HCT116 (cell line): ENCODE measurements around the gene CWF19L1. TPM values are rescaled to one million over a fixed set of nuclear protein-coding genes. Genes with fewer than 3 reads are reported as not detected.

ENCODE experiments used
- ATAC-seq: fragments of 200-7000 bp; cut with Tn5 transposase; 2 replicates; pipeline ENCODE4 v1.9.1; 2020; ENCODE audit warnings: mild to moderate bottlenecking, moderate library complexity
- BruUV-seq: library from RNA; stranded (reverse); fragments of 400-500 nt; replicated peaks from 2 replicates; lab custom pipeline; 2021; lab: Mats Ljungman, UMichigan
- CTCF ChIA-PET: fragments of 300-600 bp; sonication (Branson Sonifier 250); formaldehyde crosslinking; loops from one replicate; lab custom pipeline; 2021; ENCODE audit warnings: antibody characterized with exemption; lab: Charles Lee
- POLR2A ChIA-PET: fragments of 300-600, 350-600 bp; sonication (Branson Sonifier 250); formaldehyde crosslinking; loops from one replicate; lab custom pipeline; 2021; ENCODE audit warnings: antibody characterized with exemption; lab: Charles Lee
- RAD21 ChIA-PET, 2 experiments: fragments of 300-600 bp; sonication (Branson Sonifier 250); formaldehyde crosslinking; loops; one replicate each; lab custom pipeline; 2023; ENCODE audit warnings: low total read pairs in 2 of 2; ENCODE audit not compliant: uncharacterized antibody in 2 of 2, unreplicated experiment in 2 of 2, low non-redundant PET in 1 of 2; lab: Charles Lee
- DNase-seq: peaks from one replicate; pipeline ENCODE4 v3.0.0-alpha.2; 2010; ENCODE audit warnings: low read depth, low spot score
- H2AFZ ChIP-seq: fragments of 200-600 bp; shearing (Covaris generic), sonication (generic); 2 replicates; pipeline ENCODE4 v1.6.1; 2017; ENCODE audit warnings: low read depth, mixed run types, mixed read lengths, antibody characterized with exemption, low read length; ENCODE audit not compliant: poor library complexity, severe bottlenecking
- H3K27ac ChIP-seq: 2 replicates; pipeline ENCODE4 v1.5.1; 2012; ENCODE audit warnings: low read depth, low read length
- H3K27me3 ChIP-seq: fragments of 200-600 bp; sonication (generic); 2 replicates; pipeline ENCODE4 v1.6.1; 2016; ENCODE audit warnings: mixed run types, low read length, mixed read lengths; ENCODE audit not compliant: insufficient read depth
- H3K36me3 ChIP-seq, 2 experiments: fragments of 200-500 bp in 1 of 2; fragments of 200-600 bp in 1 of 2; sonication (Bioruptor generic) in 1 of 2; sonication (generic) in 1 of 2; 2 replicates each; pipeline versions ENCODE4 v1.5.1 to v1.6.1; 2014 to 2016; ENCODE audit warnings: low read length in 2 of 2, inconsistent platforms in 1 of 2, mixed read lengths in 1 of 2, mixed run types in 1 of 2; ENCODE audit not compliant: insufficient read depth in 2 of 2, control insufficient read depth in 1 of 2
- H3K4me1 ChIP-seq, 2 experiments: fragments of 200-600 bp in 1 of 2; sonication (generic) in 1 of 2; 2 replicates each; pipeline versions ENCODE4 v1.5.1 to v1.6.1; 2012 to 2017; ENCODE audit warnings: low read length in 2 of 2, inconsistent platforms in 1 of 2, mild to moderate bottlenecking in 1 of 2, mixed read lengths in 1 of 2, mixed run types in 1 of 2, moderate library complexity in 1 of 2; ENCODE audit not compliant: insufficient read depth in 2 of 2, control insufficient read depth in 1 of 2
- H3K4me2 ChIP-seq: fragments of 200-600 bp; sonication (generic); 2 replicates; pipeline ENCODE4 v1.6.1; 2017; ENCODE audit warnings: mixed run types, low read length, mixed read lengths
- H3K4me3 ChIP-seq, 2 experiments: fragments of 200-600 bp in 1 of 2; sonication (generic) in 1 of 2; replicated peaks in 1 of 2; 2 replicates each; pipeline ENCODE4 v1.5.1; 2011 to 2016; ENCODE audit warnings: low read length in 2 of 2, control low read depth in 1 of 2, low read depth in 1 of 2, mild to moderate bottlenecking in 1 of 2, mixed read lengths in 1 of 2, mixed run types in 1 of 2
- H3K79me2 ChIP-seq: fragments of 200-600 bp; sonication (generic); 2 replicates; pipeline ENCODE4 v1.6.1; 2017; ENCODE audit warnings: mild to moderate bottlenecking, mixed run types, low read length, moderate library complexity, mixed read lengths; ENCODE audit not compliant: insufficient read depth
- H3K9ac ChIP-seq: fragments of 200-600 bp; sonication (generic); 2 replicates; pipeline ENCODE4 v1.6.1; 2016; ENCODE audit warnings: low read length, mixed read lengths
- H3K9me2 ChIP-seq: fragments of 200-600 bp; sonication (generic), shearing (Covaris generic); 2 replicates; pipeline ENCODE4 v1.6.1; 2017; ENCODE audit warnings: mixed run types, mild to moderate bottlenecking, moderate library complexity; ENCODE audit not compliant: insufficient read depth
- H3K9me3 ChIP-seq, 2 experiments: fragments of 200-500 bp in 1 of 2; fragments of 200-600 bp in 1 of 2; sonication (Bioruptor generic) in 1 of 2; sonication (generic) in 1 of 2; 2 replicates each; pipeline ENCODE4 v1.6.1; 2014 to 2017; ENCODE audit warnings: low read length in 2 of 2, mixed read lengths in 2 of 2, inconsistent platforms in 1 of 2, low read depth in 1 of 2, mild to moderate bottlenecking in 1 of 2, mixed run types in 1 of 2, moderate library complexity in 1 of 2; ENCODE audit not compliant: control insufficient read depth in 1 of 2, insufficient read depth in 1 of 2
- H4K20me1 ChIP-seq: fragments of 200-600 bp; sonication (generic), shearing (Covaris generic); 2 replicates; pipeline ENCODE4 v1.6.1; 2017; ENCODE audit warnings: mixed run types, mild to moderate bottlenecking, moderate library complexity; ENCODE audit not compliant: insufficient read depth
- CBX3 ChIP-seq: IDR thresholded peaks from 2 replicates; pipeline ENCODE4 v1.6.1; 2012; ENCODE audit warnings: low read depth
- EGR1 ChIP-seq: IDR thresholded peaks from 2 replicates; pipeline ENCODE4 v1.6.1; 2012; ENCODE audit warnings: low read depth
- EZH2phosphoT487 ChIP-seq: fragments of 200-600 bp; IDR thresholded peaks from 2 replicates; pipeline ENCODE4 v1.6.1; 2018; ENCODE audit warnings: antibody characterized with exemption, borderline replicate concordance
- FOSL1 ChIP-seq: IDR thresholded peaks from 2 replicates; pipeline ENCODE4 v1.6.1; 2012; ENCODE audit warnings: low read depth
- JUND ChIP-seq: IDR thresholded peaks from 2 replicates; pipeline ENCODE4 v1.6.1; 2012
- RAD21 ChIP-seq: IDR thresholded peaks from 2 replicates; pipeline ENCODE4 v1.6.1; 2012; ENCODE audit warnings: low read depth, mild to moderate bottlenecking
- SIN3A ChIP-seq: IDR thresholded peaks from 2 replicates; pipeline ENCODE4 v1.6.1; 2012; ENCODE audit warnings: low read depth
- SP1 ChIP-seq: IDR thresholded peaks from 2 replicates; pipeline ENCODE4 v1.6.1; 2012; ENCODE audit warnings: low read depth
- SRF ChIP-seq: IDR thresholded peaks from 2 replicates; pipeline ENCODE4 v1.6.1; 2012; ENCODE audit warnings: low read depth
- intact Hi-C: fragments of 100-400 bp; cut with micrococcal nuclease; formaldehyde crosslinking; loops from 2 replicates; pipeline ENCODE4 v1.10.0; 2022
- total RNA-seq: library from RNA; stranded (reverse); gene quantifications from one replicate; pipeline ENCODE4 v1.2.1, GENCODE V29; 2021; ENCODE audit not compliant: unreplicated experiment
- TF ChIP-seq, protein P1 (sequence below), 3 experiments: fragments of 200-600 bp in 1 of 3; sonication (generic) in 1 of 3; IDR thresholded peaks in 2 of 3; conservative IDR thresholded peaks in 1 of 3; 2 replicates each; pipeline ENCODE4 v1.5.1; 2012 to 2017; ENCODE audit warnings: low read depth in 2 of 3, low read length in 2 of 3, antibody characterized with exemption in 1 of 3, borderline replicate concordance in 1 of 3, control low read depth in 1 of 3, mild to moderate bottlenecking in 1 of 3, mixed read lengths in 1 of 3, mixed run types in 1 of 3, moderate library complexity in 1 of 3; ENCODE audit not compliant: insufficient read depth in 1 of 3
- TF ChIP-seq, protein P2 (sequence below): IDR thresholded peaks from 2 replicates; pipeline ENCODE4 v1.6.1; 2012; ENCODE audit warnings: low read depth
- TF ChIP-seq, protein P3 (sequence below): IDR thresholded peaks from 2 replicates; pipeline ENCODE4 v1.6.1; 2011; ENCODE audit warnings: mild to moderate bottlenecking, low read length, moderate library complexity; ENCODE audit not compliant: insufficient replicate concordance; ENCODE audit errors: extremely low read depth

Gene CWF19L1
- total RNA-seq, 1 experiment from 2014 or later, result 41.7 TPM

DNA sequence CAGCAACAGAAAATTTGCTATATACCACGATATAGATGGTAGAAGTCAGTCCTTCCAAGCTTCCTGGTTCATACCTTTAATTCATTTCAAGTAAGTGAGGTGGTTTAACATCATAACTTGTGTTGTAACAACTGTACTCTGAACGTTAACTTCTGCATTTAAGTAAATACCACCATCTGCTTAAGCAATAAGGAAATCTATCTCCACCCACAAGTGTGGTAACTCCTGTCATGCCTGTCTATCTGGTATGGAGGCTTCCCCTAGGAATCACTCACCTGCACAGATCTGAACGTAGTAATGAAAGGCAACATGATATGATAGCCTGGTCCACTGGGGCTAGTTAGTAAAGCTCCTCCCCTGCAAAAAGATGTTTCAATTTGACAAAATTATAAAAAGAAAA lies 84.0 kb downstream of the CWF19L1 start:
- DNase-seq (no peak), ATAC-seq (no peak)
- TF ChIP-seq FOSL1 (no peak), JUND (no peak), SRF (no peak), SIN3A (no peak), EZH2phosphoT487 (no peak), CBX3 (no peak), EGR1 (no peak), RAD21 (no peak), SP1 (no peak)
- TF ChIP-seq, protein P1, sequence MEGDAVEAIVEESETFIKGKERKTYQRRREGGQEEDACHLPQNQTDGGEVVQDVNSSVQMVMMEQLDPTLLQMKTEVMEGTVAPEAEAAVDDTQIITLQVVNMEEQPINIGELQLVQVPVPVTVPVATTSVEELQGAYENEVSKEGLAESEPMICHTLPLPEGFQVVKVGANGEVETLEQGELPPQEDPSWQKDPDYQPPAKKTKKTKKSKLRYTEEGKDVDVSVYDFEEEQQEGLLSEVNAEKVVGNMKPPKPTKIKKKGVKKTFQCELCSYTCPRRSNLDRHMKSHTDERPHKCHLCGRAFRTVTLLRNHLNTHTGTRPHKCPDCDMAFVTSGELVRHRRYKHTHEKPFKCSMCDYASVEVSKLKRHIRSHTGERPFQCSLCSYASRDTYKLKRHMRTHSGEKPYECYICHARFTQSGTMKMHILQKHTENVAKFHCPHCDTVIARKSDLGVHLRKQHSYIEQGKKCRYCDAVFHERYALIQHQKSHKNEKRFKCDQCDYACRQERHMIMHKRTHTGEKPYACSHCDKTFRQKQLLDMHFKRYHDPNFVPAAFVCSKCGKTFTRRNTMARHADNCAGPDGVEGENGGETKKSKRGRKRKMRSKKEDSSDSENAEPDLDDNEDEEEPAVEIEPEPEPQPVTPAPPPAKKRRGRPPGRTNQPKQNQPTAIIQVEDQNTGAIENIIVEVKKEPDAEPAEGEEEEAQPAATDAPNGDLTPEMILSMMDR (IDR thresholded peaks at IDR 0.05 in 2 of 3, conservative IDR thresholded peaks at IDR 0.05 in 1 of 3; ENCODE audit: borderline replicate concordance in 1 of 3, insufficient read depth in 1 of 3, low read depth in 2 of 3, low read length in 2 of 3), result no peak
- TF ChIP-seq, protein P2, sequence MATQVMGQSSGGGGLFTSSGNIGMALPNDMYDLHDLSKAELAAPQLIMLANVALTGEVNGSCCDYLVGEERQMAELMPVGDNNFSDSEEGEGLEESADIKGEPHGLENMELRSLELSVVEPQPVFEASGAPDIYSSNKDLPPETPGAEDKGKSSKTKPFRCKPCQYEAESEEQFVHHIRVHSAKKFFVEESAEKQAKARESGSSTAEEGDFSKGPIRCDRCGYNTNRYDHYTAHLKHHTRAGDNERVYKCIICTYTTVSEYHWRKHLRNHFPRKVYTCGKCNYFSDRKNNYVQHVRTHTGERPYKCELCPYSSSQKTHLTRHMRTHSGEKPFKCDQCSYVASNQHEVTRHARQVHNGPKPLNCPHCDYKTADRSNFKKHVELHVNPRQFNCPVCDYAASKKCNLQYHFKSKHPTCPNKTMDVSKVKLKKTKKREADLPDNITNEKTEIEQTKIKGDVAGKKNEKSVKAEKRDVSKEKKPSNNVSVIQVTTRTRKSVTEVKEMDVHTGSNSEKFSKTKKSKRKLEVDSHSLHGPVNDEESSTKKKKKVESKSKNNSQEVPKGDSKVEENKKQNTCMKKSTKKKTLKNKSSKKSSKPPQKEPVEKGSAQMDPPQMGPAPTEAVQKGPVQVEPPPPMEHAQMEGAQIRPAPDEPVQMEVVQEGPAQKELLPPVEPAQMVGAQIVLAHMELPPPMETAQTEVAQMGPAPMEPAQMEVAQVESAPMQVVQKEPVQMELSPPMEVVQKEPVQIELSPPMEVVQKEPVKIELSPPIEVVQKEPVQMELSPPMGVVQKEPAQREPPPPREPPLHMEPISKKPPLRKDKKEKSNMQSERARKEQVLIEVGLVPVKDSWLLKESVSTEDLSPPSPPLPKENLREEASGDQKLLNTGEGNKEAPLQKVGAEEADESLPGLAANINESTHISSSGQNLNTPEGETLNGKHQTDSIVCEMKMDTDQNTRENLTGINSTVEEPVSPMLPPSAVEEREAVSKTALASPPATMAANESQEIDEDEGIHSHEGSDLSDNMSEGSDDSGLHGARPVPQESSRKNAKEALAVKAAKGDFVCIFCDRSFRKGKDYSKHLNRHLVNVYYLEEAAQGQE, result no peak
- TF ChIP-seq, protein P3, sequence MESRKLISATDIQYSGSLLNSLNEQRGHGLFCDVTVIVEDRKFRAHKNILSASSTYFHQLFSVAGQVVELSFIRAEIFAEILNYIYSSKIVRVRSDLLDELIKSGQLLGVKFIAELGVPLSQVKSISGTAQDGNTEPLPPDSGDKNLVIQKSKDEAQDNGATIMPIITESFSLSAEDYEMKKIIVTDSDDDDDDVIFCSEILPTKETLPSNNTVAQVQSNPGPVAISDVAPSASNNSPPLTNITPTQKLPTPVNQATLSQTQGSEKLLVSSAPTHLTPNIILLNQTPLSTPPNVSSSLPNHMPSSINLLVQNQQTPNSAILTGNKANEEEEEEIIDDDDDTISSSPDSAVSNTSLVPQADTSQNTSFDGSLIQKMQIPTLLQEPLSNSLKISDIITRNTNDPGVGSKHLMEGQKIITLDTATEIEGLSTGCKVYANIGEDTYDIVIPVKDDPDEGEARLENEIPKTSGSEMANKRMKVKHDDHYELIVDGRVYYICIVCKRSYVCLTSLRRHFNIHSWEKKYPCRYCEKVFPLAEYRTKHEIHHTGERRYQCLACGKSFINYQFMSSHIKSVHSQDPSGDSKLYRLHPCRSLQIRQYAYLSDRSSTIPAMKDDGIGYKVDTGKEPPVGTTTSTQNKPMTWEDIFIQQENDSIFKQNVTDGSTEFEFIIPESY, result no peak
- CTCF ChIA-PET, result no interaction called here
- Histone ChIP-seq H3K9me3 (no peaks in the 10 kb centered on the region), H3K9ac (no peak overlapping the region; the same call in 1 of the 2 replicates), H2AFZ (no peak overlapping the region), H3K4me2 (no peak overlapping the region; the same call in 1 of the 2 replicates), H3K36me3 (peaks cover 24 to 41% of the 10 kb centered on the region in 2 experiments), H3K79me2 (peaks cover 91% of the 10 kb centered on the region), H3K27me3 (no peaks in the 10 kb centered on the region), H3K27ac (no peak overlapping the region), H3K4me1 (peaks cover 12 to 23% of the 10 kb centered on the region in 2 experiments; a peak in 3 of 4 replicates), H4K20me1 (no peaks in the 10 kb centered on the region), H3K4me3 (no peak overlapping the region), H3K9me2 (no peaks in the 10 kb centered on the region)
- BruUV-seq, result no TSS peak
- POLR2A ChIA-PET, result no interaction called here
- intact Hi-C loops, result loop anchor here (10.0 kb wide), 1 partner anchor 449 kb away; the partner anchor contains the start of genes COX15 and CUTC
- RAD21 ChIA-PET, result no interaction called here
